GM10847 (cell line): ENCODE data around the gene VN1R2.
"Not testable (repeated sequence)": the region's sequence is repeated elsewhere in the genome, so short reads cannot be mapped to it uniquely, and the experiment has no call there.

Source experiments
- POLR2A ChIP-seq: IDR thresholded peaks from 2 replicates; pipeline ENCODE4 v1.6.1; 2011; ENCODE audit not compliant: insufficient read length; ENCODE audit errors: extremely low read depth

The VN1R2 gene

GRCh38 chr19:53257715-53258342 is at the start of gene VN1R2:
TSS of gene VN1R2 (plus strand) at chr19:53258292. CDS start at chr19:53258376, 84 bp downstream.
- TF ChIP-seq POLR2A: not testable (repeated sequence)

- no peak for TF ChIP-seq POLR2A
Observed at GRCh38 chr19:53212703-53213320, 45.3 kb upstream of the VN1R2 start.

GRCh38 chr19:53224606-53225005 is 33.5 kb upstream of the VN1R2 start:
- no peak for TF ChIP-seq POLR2A

- TF ChIP-seq POLR2A: no peak
Observed at GRCh38 chr19:53237114-53237777, 20.8 kb upstream of the VN1R2 start.

- TF ChIP-seq POLR2A: no peak
Observed at GRCh38 chr19:53246498-53246897, 11.6 kb upstream of the VN1R2 start.

- TF ChIP-seq POLR2A: no peak
Observed at GRCh38 chr19:53254411-53255341, 3.4 kb upstream of the VN1R2 start, which contains the start of gene ZNF677. TSS of gene ZNF677 (minus strand) at chr19:53254873. CDS start at chr19:53251550, 3,323 bp downstream.

- not testable (repeated sequence) for TF ChIP-seq POLR2A
Observed at GRCh38 chr19:53267623-53268022, 9.5 kb downstream of the VN1R2 start, which contains the start of gene VN1R4. TSS of gene VN1R4 (minus strand) at chr19:53267723. CDS start at chr19:53267665, 58 bp downstream.

- no peak for TF ChIP-seq POLR2A
Observed at GRCh38 chr19:53272044-53272443, 14.0 kb downstream of the VN1R2 start.

- TF ChIP-seq POLR2A: no peak
Observed at GRCh38 chr19:53275480-53275879, 17.4 kb downstream of the VN1R2 start.

GRCh38 chr19:53285087-53285486 is 27.0 kb downstream of the VN1R2 start:
- TF ChIP-seq POLR2A: no peak

GRCh38 chr19:53290758-53291549 is 32.9 kb downstream of the VN1R2 start:
- TF ChIP-seq POLR2A: no peak

- TF ChIP-seq POLR2A: no peak
Observed at GRCh38 chr19:53294786-53295441, 36.8 kb downstream of the VN1R2 start.

- no peak for TF ChIP-seq POLR2A
Observed at GRCh38 chr19:53308339-53308811, 50.3 kb downstream of the VN1R2 start.
